ENCODE data around the gene SLC49A3. TPM values are rescaled to one million over a fixed set of nuclear protein-coding genes. Genes with fewer than 3 reads are reported as not detected.
"Not testable (repeated sequence)": the region's sequence is repeated elsewhere in the genome, so short reads cannot be mapped to it uniquely, and the experiment has no call there.

SLC49A3 gene
- total RNA-seq, 1 donor from 2014 or later, result 0.82 TPM

GRCh38 chr4:669806-670559, 19.0 kb downstream of the SLC49A3 start:
- not testable (repeated sequence) for FAIRE-seq; DNase-seq (ENCODE audit: low spot score in 2 of 2)

- not testable (repeated sequence) for DNase-seq (ENCODE audit: low spot score in 2 of 2)
Observed at GRCh38 chr4:668219-668618, 20.7 kb downstream of the SLC49A3 start.

GRCh38 chr4:667545-667925, 21.4 kb downstream of the SLC49A3 start:
- FAIRE-seq (no peak), DNase-seq (ENCODE audit: low spot score in 2 of 2) (no peak)

More at GRCh38 chr4:668219-668618, 20.7 kb downstream of the SLC49A3 start:
- FAIRE-seq, result not testable (repeated sequence)

GRCh38 chr4:666822-667544, 22.0 kb downstream of the SLC49A3 start:
- FAIRE-seq (no peak), DNase-seq (ENCODE audit: low spot score in 2 of 2) (no peak)

- DNase-seq (ENCODE audit: low spot score in 2 of 2) (no peak), FAIRE-seq (no peak)
Observed at GRCh38 chr4:666436-666810, 22.5 kb downstream of the SLC49A3 start.

- FAIRE-seq, result no peak
- DNase-seq (ENCODE audit: low spot score in 2 of 2), result no peak
Observed at GRCh38 chr4:665751-666435, 23.1 kb downstream of the SLC49A3 start.

- FAIRE-seq (no peak), DNase-seq (ENCODE audit: low spot score in 2 of 2) (no peak)
Observed at GRCh38 chr4:665381-665750, 23.6 kb downstream of the SLC49A3 start.

GRCh38 chr4:664713-665231, 24.2 kb downstream of the SLC49A3 start:
- FAIRE-seq, result no peak
- no peak for DNase-seq (ENCODE audit: low spot score in 2 of 2)

- DNase-seq (ENCODE audit: low spot score in 2 of 2), result peak in 1 of 2 donors; percentile 76
- no peak for FAIRE-seq
Observed at GRCh38 chr4:663438-664428, 25.2 kb downstream of the SLC49A3 start.

- DNase-seq (ENCODE audit: low spot score in 2 of 2) (no peak), FAIRE-seq (no peak)
Observed at GRCh38 chr4:663046-663437, 25.9 kb downstream of the SLC49A3 start.

- DNase-seq (ENCODE audit: low spot score in 2 of 2) (no peak), FAIRE-seq (no peak)
Observed at GRCh38 chr4:661881-662761, 26.8 kb downstream of the SLC49A3 start.

GRCh38 chr4:661231-661630, 27.7 kb downstream of the SLC49A3 start:
- no peak for FAIRE-seq
- DNase-seq (ENCODE audit: low spot score in 2 of 2), result no peak

- DNase-seq (ENCODE audit: low spot score in 2 of 2), result no peak
- no peak for FAIRE-seq
Observed at GRCh38 chr4:660401-660800, 28.6 kb downstream of the SLC49A3 start.

GRCh38 chr4:659851-660250, 29.1 kb downstream of the SLC49A3 start:
- no peak for DNase-seq (ENCODE audit: low spot score in 2 of 2)
- FAIRE-seq, result no peak

GRCh38 chr4:658681-659667, 30.0 kb downstream of the SLC49A3 start:
- no peak for DNase-seq (ENCODE audit: low spot score in 2 of 2)
- no peak for FAIRE-seq

- DNase-seq (ENCODE audit: low spot score in 2 of 2) (no peak), FAIRE-seq (no peak)
Observed at GRCh38 chr4:657834-658667, 30.9 kb downstream of the SLC49A3 start.

- FAIRE-seq, result no peak
- DNase-seq (ENCODE audit: low spot score in 2 of 2), result no peak
Observed at GRCh38 chr4:657338-657833, 31.6 kb downstream of the SLC49A3 start.

Data from frontal cortex (tissue), 4 donors.